HCT116 (cell line): Measurements from ENCODE around the gene CHID1. TPM values are rescaled to one million over a fixed set of nuclear protein-coding genes. Genes with fewer than 3 reads are reported as not detected.

Experiments used
- ATAC-seq: fragments of 200-7000 bp; cut with Tn5 transposase; 2 replicates; pipeline ENCODE4 v1.9.1; 2020; ENCODE audit warnings: mild to moderate bottlenecking, moderate library complexity
- BruUV-seq: library from RNA; stranded (reverse); fragments of 400-500 nt; replicated peaks from 2 replicates; lab custom pipeline; 2021; lab: Mats Ljungman, UMichigan
- CTCF ChIA-PET: fragments of 300-600 bp; sonication (Branson Sonifier 250); formaldehyde crosslinking; loops from one replicate; lab custom pipeline; 2021; ENCODE audit warnings: antibody characterized with exemption; lab: Charles Lee
- POLR2A ChIA-PET: fragments of 300-600, 350-600 bp; sonication (Branson Sonifier 250); formaldehyde crosslinking; loops from one replicate; lab custom pipeline; 2021; ENCODE audit warnings: antibody characterized with exemption; lab: Charles Lee
- RAD21 ChIA-PET, 2 experiments: fragments of 300-600 bp; sonication (Branson Sonifier 250); formaldehyde crosslinking; loops; one replicate each; lab custom pipeline; 2023; ENCODE audit warnings: low total read pairs in 2 of 2; ENCODE audit not compliant: uncharacterized antibody in 2 of 2, unreplicated experiment in 2 of 2, low non-redundant PET in 1 of 2; lab: Charles Lee
- DNase-seq: peaks from one replicate; pipeline ENCODE4 v3.0.0-alpha.2; 2010; ENCODE audit warnings: low read depth, low spot score
- H2AFZ ChIP-seq: fragments of 200-600 bp; shearing (Covaris generic), sonication (generic); 2 replicates; pipeline ENCODE4 v1.6.1; 2017; ENCODE audit warnings: low read depth, mixed run types, mixed read lengths, antibody characterized with exemption, low read length; ENCODE audit not compliant: poor library complexity, severe bottlenecking
- H3K27ac ChIP-seq: 2 replicates; pipeline ENCODE4 v1.5.1; 2012; ENCODE audit warnings: low read depth, low read length
- H3K27me3 ChIP-seq: fragments of 200-600 bp; sonication (generic); 2 replicates; pipeline ENCODE4 v1.6.1; 2016; ENCODE audit warnings: mixed run types, low read length, mixed read lengths; ENCODE audit not compliant: insufficient read depth
- H3K36me3 ChIP-seq, 2 experiments: fragments of 200-500 bp in 1 of 2; fragments of 200-600 bp in 1 of 2; sonication (Bioruptor generic) in 1 of 2; sonication (generic) in 1 of 2; 2 replicates each; pipeline versions ENCODE4 v1.5.1 to v1.6.1; 2014 to 2016; ENCODE audit warnings: low read length in 2 of 2, inconsistent platforms in 1 of 2, mixed read lengths in 1 of 2, mixed run types in 1 of 2; ENCODE audit not compliant: insufficient read depth in 2 of 2, control insufficient read depth in 1 of 2
- H3K4me1 ChIP-seq, 2 experiments: fragments of 200-600 bp in 1 of 2; sonication (generic) in 1 of 2; 2 replicates each; pipeline versions ENCODE4 v1.5.1 to v1.6.1; 2012 to 2017; ENCODE audit warnings: low read length in 2 of 2, inconsistent platforms in 1 of 2, mild to moderate bottlenecking in 1 of 2, mixed read lengths in 1 of 2, mixed run types in 1 of 2, moderate library complexity in 1 of 2; ENCODE audit not compliant: insufficient read depth in 2 of 2, control insufficient read depth in 1 of 2
- H3K4me2 ChIP-seq: fragments of 200-600 bp; sonication (generic); 2 replicates; pipeline ENCODE4 v1.6.1; 2017; ENCODE audit warnings: mixed run types, low read length, mixed read lengths
- H3K4me3 ChIP-seq, 2 experiments: fragments of 200-600 bp in 1 of 2; sonication (generic) in 1 of 2; replicated peaks in 1 of 2; 2 replicates each; pipeline ENCODE4 v1.5.1; 2011 to 2016; ENCODE audit warnings: low read length in 2 of 2, control low read depth in 1 of 2, low read depth in 1 of 2, mild to moderate bottlenecking in 1 of 2, mixed read lengths in 1 of 2, mixed run types in 1 of 2
- H3K79me2 ChIP-seq: fragments of 200-600 bp; sonication (generic); 2 replicates; pipeline ENCODE4 v1.6.1; 2017; ENCODE audit warnings: mild to moderate bottlenecking, mixed run types, low read length, moderate library complexity, mixed read lengths; ENCODE audit not compliant: insufficient read depth
- H3K9ac ChIP-seq: fragments of 200-600 bp; sonication (generic); 2 replicates; pipeline ENCODE4 v1.6.1; 2016; ENCODE audit warnings: low read length, mixed read lengths
- H3K9me2 ChIP-seq: fragments of 200-600 bp; sonication (generic), shearing (Covaris generic); 2 replicates; pipeline ENCODE4 v1.6.1; 2017; ENCODE audit warnings: mixed run types, mild to moderate bottlenecking, moderate library complexity; ENCODE audit not compliant: insufficient read depth
- H3K9me3 ChIP-seq, 2 experiments: fragments of 200-500 bp in 1 of 2; fragments of 200-600 bp in 1 of 2; sonication (Bioruptor generic) in 1 of 2; sonication (generic) in 1 of 2; 2 replicates each; pipeline ENCODE4 v1.6.1; 2014 to 2017; ENCODE audit warnings: low read length in 2 of 2, mixed read lengths in 2 of 2, inconsistent platforms in 1 of 2, low read depth in 1 of 2, mild to moderate bottlenecking in 1 of 2, mixed run types in 1 of 2, moderate library complexity in 1 of 2; ENCODE audit not compliant: control insufficient read depth in 1 of 2, insufficient read depth in 1 of 2
- H4K20me1 ChIP-seq: fragments of 200-600 bp; sonication (generic), shearing (Covaris generic); 2 replicates; pipeline ENCODE4 v1.6.1; 2017; ENCODE audit warnings: mixed run types, mild to moderate bottlenecking, moderate library complexity; ENCODE audit not compliant: insufficient read depth
- CBX3 ChIP-seq: IDR thresholded peaks from 2 replicates; pipeline ENCODE4 v1.6.1; 2012; ENCODE audit warnings: low read depth
- CEBPB ChIP-seq: IDR thresholded peaks from 2 replicates; pipeline ENCODE4 v1.6.1; 2012; ENCODE audit warnings: low read depth
- ELF1 ChIP-seq: IDR thresholded peaks from 2 replicates; pipeline ENCODE4 v1.6.1; 2012; ENCODE audit warnings: low read depth, borderline replicate concordance
- EZH2phosphoT487 ChIP-seq: fragments of 200-600 bp; IDR thresholded peaks from 2 replicates; pipeline ENCODE4 v1.6.1; 2018; ENCODE audit warnings: antibody characterized with exemption, borderline replicate concordance
- FOSL1 ChIP-seq: IDR thresholded peaks from 2 replicates; pipeline ENCODE4 v1.6.1; 2012; ENCODE audit warnings: low read depth
- POLR2A ChIP-seq: IDR thresholded peaks from 2 replicates; pipeline ENCODE4 v1.7.0; 2011; ENCODE audit warnings: borderline replicate concordance; ENCODE audit not compliant: insufficient read depth, insufficient read length; ENCODE audit errors: extremely low read depth
- POLR2AphosphoS5 ChIP-seq: IDR thresholded peaks from 2 replicates; pipeline ENCODE4 v1.6.1; 2011; ENCODE audit warnings: mild to moderate bottlenecking, low read depth, low read length, moderate library complexity
- REST ChIP-seq: IDR thresholded peaks from 2 replicates; pipeline ENCODE4 v1.6.1; 2012; ENCODE audit warnings: low read depth
- SP1 ChIP-seq: IDR thresholded peaks from 2 replicates; pipeline ENCODE4 v1.6.1; 2012; ENCODE audit warnings: low read depth
- TCF7L2 ChIP-seq: IDR thresholded peaks from 2 replicates; pipeline ENCODE4 v1.7.0; 2011; ENCODE audit warnings: borderline replicate concordance, inconsistent platforms; ENCODE audit not compliant: insufficient read depth, insufficient read length; ENCODE audit errors: extremely low read depth
- YY1 ChIP-seq: IDR thresholded peaks from 2 replicates; pipeline ENCODE4 v1.6.1; 2011; ENCODE audit warnings: low read length, low read depth, moderate library complexity, mild to moderate bottlenecking; ENCODE audit not compliant: insufficient replicate concordance; ENCODE audit errors: extremely low read depth
- ZFX ChIP-seq: fragments of 450-650 bp; IDR thresholded peaks from 2 replicates; pipeline ENCODE4 v1.6.1; 2017
- ZNF274 ChIP-seq: fragments of 200-500 bp; sonication (Bioruptor generic); IDR thresholded peaks from 2 replicates; pipeline ENCODE4 v1.6.1; 2014; ENCODE audit warnings: mild to moderate bottlenecking, low read depth, low read length, inconsistent platforms
- intact Hi-C: fragments of 100-400 bp; cut with micrococcal nuclease; formaldehyde crosslinking; loops from 2 replicates; pipeline ENCODE4 v1.10.0; 2022
- total RNA-seq: library from RNA; stranded (reverse); gene quantifications from one replicate; pipeline ENCODE4 v1.2.1, GENCODE V29; 2021; ENCODE audit not compliant: unreplicated experiment
- TF ChIP-seq, protein P1 (sequence below): IDR thresholded peaks from 2 replicates; pipeline ENCODE4 v1.6.1; 2012

Gene CHID1
- total RNA-seq, 1 experiment from 2014 or later = 102 TPM

DNA sequence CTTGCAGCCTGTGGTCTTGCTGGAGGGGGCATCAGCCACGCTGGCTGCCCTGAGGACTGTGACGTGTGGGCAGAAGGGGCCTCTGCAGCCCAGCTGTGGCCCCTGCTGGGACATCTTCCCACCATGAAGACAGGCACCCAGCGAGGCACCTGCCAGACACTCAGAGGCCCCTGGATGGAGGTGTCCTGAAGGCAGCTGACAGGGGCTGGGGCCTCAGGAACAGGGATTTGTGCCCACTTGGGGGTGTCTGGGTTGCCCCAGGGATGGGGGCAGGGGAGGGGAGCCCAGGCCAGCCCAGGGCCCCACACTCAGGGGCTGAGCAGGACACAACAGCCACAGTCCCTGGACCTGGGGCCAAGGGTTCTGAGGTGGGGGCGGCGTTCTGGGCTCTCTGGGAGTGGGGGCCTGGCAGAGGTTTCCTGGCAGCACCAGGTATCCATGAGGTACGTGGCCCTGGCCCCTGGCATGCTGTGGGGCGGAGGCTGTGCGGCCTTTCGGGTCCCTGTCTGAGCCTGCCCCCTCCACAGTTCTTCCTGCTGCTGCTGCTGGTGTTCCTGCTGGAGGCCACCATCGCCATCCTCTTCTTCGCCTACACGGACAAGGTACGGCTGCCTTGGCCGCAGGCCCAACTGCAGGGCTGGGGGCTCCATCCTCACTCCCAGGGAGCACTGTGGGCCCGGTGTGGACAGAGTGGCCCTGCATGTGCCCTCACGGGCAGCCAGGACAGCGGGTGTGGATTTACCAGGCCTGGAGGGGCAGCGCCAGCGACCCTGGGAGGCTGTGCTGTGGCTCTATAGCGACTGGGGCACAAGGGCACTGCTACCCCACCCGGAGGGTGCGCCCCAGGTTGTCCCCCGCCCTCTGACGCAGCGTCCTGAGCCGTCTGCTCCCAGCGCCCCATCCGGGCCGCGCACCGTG is 46.4 kb downstream of the CHID1 start:
- RAD21 ChIA-PET = no interaction called here
- H3K79me2 ChIP-seq = no peaks in the 10 kb centered on the region
- no peak overlapping the region; the same call in 1 of the 2 replicates for H3K27ac ChIP-seq
- no TSS peak for BruUV-seq
- POLR2A ChIA-PET = interaction anchor here (0.8 kb wide), 1 partner anchor 625 kb away, joined by 3 read pairs; no protein-coding TSS in a partner anchor
- no peak for DNase-seq
- H3K9me2 ChIP-seq = no peaks in the 10 kb centered on the region
- H4K20me1 ChIP-seq = no peaks in the 10 kb centered on the region
- H3K9me3 ChIP-seq = no peaks in the 10 kb centered on the region
- H3K4me3 ChIP-seq = no peak overlapping the region
- H3K4me2 ChIP-seq = no peak overlapping the region
- no peak overlapping the region for H3K9ac ChIP-seq
- TF ChIP-seq POLR2AphosphoS5 (peak; percentile 11; the same call in 1 of the 2 replicates), SP1 (no peak)
- ATAC-seq = no peak
- H3K36me3 ChIP-seq = no peaks in the 10 kb centered on the region
- H3K4me1 ChIP-seq = peaks cover 7 to 38% of the 10 kb centered on the region in 2 experiments
- H3K27me3 ChIP-seq = no peaks in the 10 kb centered on the region
- CTCF ChIA-PET = no interaction called here
- intact Hi-C loops = no loop called here
- no peak overlapping the region for H2AFZ ChIP-seq

DNA sequence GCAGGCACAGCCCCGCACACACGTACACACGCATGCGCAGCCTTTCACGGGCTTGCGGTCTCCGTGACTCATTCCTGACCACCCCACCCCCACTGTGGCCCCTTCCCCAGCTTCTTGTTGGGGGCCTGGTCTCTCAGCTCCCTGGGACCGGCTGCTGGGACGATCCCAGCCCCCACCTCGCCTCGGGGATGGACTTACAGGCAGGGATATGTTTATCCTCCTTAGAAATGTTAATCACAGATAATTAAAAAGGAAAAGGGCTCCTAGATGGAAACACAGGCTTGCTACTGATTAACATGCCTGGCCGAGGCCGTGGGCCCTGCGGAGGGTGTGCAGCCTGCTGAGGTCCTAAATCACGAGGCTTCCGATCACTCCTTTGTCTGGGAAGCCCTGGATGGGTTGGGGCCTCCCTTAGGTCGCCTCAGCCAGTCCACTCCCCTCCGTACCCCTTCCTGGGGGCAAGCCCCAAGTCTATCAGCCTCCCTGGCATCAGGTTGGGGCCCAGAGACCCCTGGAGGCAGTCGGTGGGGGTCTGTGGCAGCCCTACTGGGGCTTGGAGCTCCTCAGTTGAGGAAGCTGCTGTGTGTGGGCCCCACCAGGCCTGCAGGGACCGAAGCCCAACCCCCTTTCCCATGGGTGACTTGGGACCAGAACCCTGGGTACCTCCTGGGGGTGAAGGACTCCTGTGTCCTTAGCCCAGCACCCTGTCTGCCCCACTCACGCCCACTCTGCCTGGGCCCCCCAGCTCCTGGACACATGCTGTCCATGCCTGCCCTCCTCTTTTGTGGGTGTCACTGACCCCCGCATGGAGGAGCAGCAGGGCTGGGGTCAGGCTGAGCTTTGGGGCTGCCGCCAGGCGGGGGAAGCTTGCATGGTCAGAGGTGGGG is 47.3 kb downstream of the CHID1 start:
- RAD21 ChIA-PET = no interaction called here
- H3K27me3 ChIP-seq = no peaks in the 10 kb centered on the region
- H3K79me2 ChIP-seq = no peaks in the 10 kb centered on the region
- peaks cover 7 to 38% of the 10 kb centered on the region in 2 experiments for H3K4me1 ChIP-seq
- ATAC-seq (no peak), DNase-seq (no peak)
- no peaks in the 10 kb centered on the region for H3K9me2 ChIP-seq
- H3K9me3 ChIP-seq = no peaks in the 10 kb centered on the region
- no peak overlapping the region for H2AFZ ChIP-seq
- no peak overlapping the region for H3K27ac ChIP-seq
- no peak overlapping the region for H3K4me3 ChIP-seq
- no TSS peak for BruUV-seq
- POLR2A ChIA-PET = no interaction called here
- no peaks in the 10 kb centered on the region for H3K36me3 ChIP-seq
- no peak overlapping the region for H3K9ac ChIP-seq
- intact Hi-C loops = no loop called here
- no peaks in the 10 kb centered on the region for H4K20me1 ChIP-seq
- no peak overlapping the region for H3K4me2 ChIP-seq
- CTCF ChIA-PET = no interaction called here
- TF ChIP-seq EZH2phosphoT487 (no peak), REST (no peak), ELF1 (no peak), TCF7L2 (no peak), CBX3 (no peak), YY1 (no peak), CEBPB (no peak), POLR2A (no peak), ZFX (no peak), POLR2AphosphoS5 (no peak), FOSL1 (no peak), ZNF274 (no peak), SP1 (no peak)
- TF ChIP-seq, protein P1, sequence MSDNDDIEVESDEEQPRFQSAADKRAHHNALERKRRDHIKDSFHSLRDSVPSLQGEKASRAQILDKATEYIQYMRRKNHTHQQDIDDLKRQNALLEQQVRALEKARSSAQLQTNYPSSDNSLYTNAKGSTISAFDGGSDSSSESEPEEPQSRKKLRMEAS = no peak
